HepG2 (cell line): ENCODE data around the gene DTD2. TPM values are rescaled to one million over a fixed set of nuclear protein-coding genes. Genes with fewer than 3 reads are reported as not detected.

Experiments
- ARID2 ChIP-seq: sonication (generic); formaldehyde crosslinking; IDR thresholded peaks from 2 replicates; pipeline ENCODE4 v1.8.1; 2022; ENCODE audit warnings: mild to moderate bottlenecking, missing genetic modification reagents, borderline replicate concordance
- BHLHE40 ChIP-seq: IDR thresholded peaks from 2 replicates; pipeline ENCODE4 v1.6.1; 2011; ENCODE audit warnings: low read length, improper control_type of control experiment
- HNRNPLL ChIP-seq: fragments of 200-400 bp; formaldehyde crosslinking; IDR thresholded peaks from 2 replicates; pipeline ENCODE4 v1.6.1; 2017; ENCODE audit warnings: mild to moderate bottlenecking, low read depth, low read length; ENCODE audit not compliant: poor library complexity, severe bottlenecking
- KLF16 ChIP-seq, 2 experiments: sonication (generic) in 1 of 2; formaldehyde crosslinking in 1 of 2; IDR thresholded peaks; 2 replicates each; pipeline versions ENCODE4 v1.6.1 to v1.8.0; 2016 to 2023; ENCODE audit warnings: missing genetic modification reagents in 2 of 2, missing compliant biosample characterization in 1 of 2
- MEF2D ChIP-seq: sonication (generic); formaldehyde crosslinking; IDR thresholded peaks from 2 replicates; pipeline ENCODE4 v1.5.1; 2020; ENCODE audit warnings: mild to moderate bottlenecking, missing genetic modification reagents
- MTERF4 ChIP-seq: sonication (generic); formaldehyde crosslinking; IDR thresholded peaks from 2 replicates; pipeline ENCODE4 v1.8.0; 2023; ENCODE audit warnings: mild to moderate bottlenecking, missing genetic modification reagents
- NR2F2 ChIP-seq: IDR thresholded peaks from 2 replicates; pipeline ENCODE4 v1.6.1; 2012; ENCODE audit warnings: low read depth, inconsistent platforms, borderline replicate concordance
- POGK ChIP-seq: sonication (generic); formaldehyde crosslinking; conservative IDR thresholded peaks from 2 replicates; pipeline ENCODE4 v1.8.0; 2022; ENCODE audit warnings: mild to moderate bottlenecking, moderate library complexity, missing genetic modification reagents
- SAFB2 ChIP-seq: sonication (generic); formaldehyde crosslinking; IDR thresholded peaks from 2 replicates; pipeline ENCODE4 v1.5.1; 2020; ENCODE audit warnings: missing genetic modification reagents, low read depth, mild to moderate bottlenecking, borderline replicate concordance
- SIN3B ChIP-seq: fragments of 150-350 bp; IDR thresholded peaks from 2 replicates; pipeline ENCODE4 v1.6.1; 2014; ENCODE audit warnings: low read length
- SMARCE1 ChIP-seq: fragments of 450-650 bp; IDR thresholded peaks from 2 replicates; pipeline ENCODE4 v1.6.1; 2017; ENCODE audit warnings: borderline replicate concordance
- XBP1 ChIP-seq: sonication (generic); formaldehyde crosslinking; IDR thresholded peaks from 2 replicates; pipeline ENCODE4 v1.5.0; 2020; ENCODE audit warnings: missing genetic modification reagents
- ZBTB7B ChIP-seq: sonication (generic); formaldehyde crosslinking; IDR thresholded peaks from 2 replicates; pipeline ENCODE4 v1.4.0; 2020; ENCODE audit warnings: missing genetic modification reagents
- ZNF101 ChIP-seq: sonication (generic); formaldehyde crosslinking; IDR thresholded peaks from 2 replicates; pipeline ENCODE4 v1.4.0; 2020; ENCODE audit warnings: mild to moderate bottlenecking, low read depth, missing genetic modification reagents, borderline replicate concordance
- ZNF136 ChIP-seq: sonication (generic); formaldehyde crosslinking; IDR thresholded peaks from 2 replicates; pipeline ENCODE4 v1.8.1; 2022; ENCODE audit warnings: low read depth, mild to moderate bottlenecking, moderate library complexity, missing genetic modification reagents
- ZNF329 ChIP-seq: sonication (generic); formaldehyde crosslinking; IDR thresholded peaks from 2 replicates; pipeline ENCODE4 v1.9.0; 2021; ENCODE audit warnings: low read depth, mild to moderate bottlenecking, missing genetic modification reagents
- ZNF350 ChIP-seq: sonication (generic); formaldehyde crosslinking; IDR thresholded peaks from 2 replicates; pipeline ENCODE4 v1.4.0; 2020; ENCODE audit warnings: mild to moderate bottlenecking, low read depth, missing genetic modification reagents, borderline replicate concordance
- ZNF703 ChIP-seq: sonication (generic); formaldehyde crosslinking; IDR thresholded peaks from 2 replicates; pipeline ENCODE4 v1.5.1; 2020; ENCODE audit warnings: missing genetic modification reagents, mild to moderate bottlenecking, moderate library complexity, borderline replicate concordance
- polyA plus RNA-seq, 8 experiments: library from polyadenylated mRNA; depleted of rRNA in 3 of 8; stranded (reverse) in 7 of 8; unstranded in 1 of 8; fragments of >200 nt; fragmentation: Illumina TruSeq in 4 of 8; extraction: Trizol in 4 of 8; gene quantifications; 2 replicates each; pipeline versions ENCODE4 v1.2.1 to v1.2.3, GENCODE V29; 2011 to 2016; ENCODE audit warnings: low read depth in 4 of 8, missing spikeins in 1 of 8, mixed read lengths in 1 of 8; ENCODE audit not compliant: insufficient read depth in 1 of 8
- total RNA-seq, 5 experiments: library from RNA; depleted of rRNA; stranded (reverse); fragments of >200 nt; fragmentation: Illumina TruSeq; extraction: Trizol; gene quantifications; 2 replicates each; pipeline ENCODE4 v1.2.3, GENCODE V29; 2016; ENCODE audit warnings: low read depth in 1 of 5
- TF ChIP-seq, protein P1 (sequence below): sonication (generic); formaldehyde crosslinking; IDR thresholded peaks from 2 replicates; pipeline ENCODE4 v1.5.0; 2020; ENCODE audit warnings: mild to moderate bottlenecking, missing genetic modification reagents
- TF ChIP-seq, protein P2 (sequence below): sonication (generic); formaldehyde crosslinking; IDR thresholded peaks from 2 replicates; pipeline ENCODE4 v1.4.0; 2020; ENCODE audit warnings: missing genetic modification reagents, mild to moderate bottlenecking, borderline replicate concordance

DTD2 gene
- total and polyA plus RNA-seq, 2 of the 13 experiments (the other 11 are each of a cell fraction or from before 2014, with no cell fraction given): 22.3 to 49.8 TPM

DNA sequence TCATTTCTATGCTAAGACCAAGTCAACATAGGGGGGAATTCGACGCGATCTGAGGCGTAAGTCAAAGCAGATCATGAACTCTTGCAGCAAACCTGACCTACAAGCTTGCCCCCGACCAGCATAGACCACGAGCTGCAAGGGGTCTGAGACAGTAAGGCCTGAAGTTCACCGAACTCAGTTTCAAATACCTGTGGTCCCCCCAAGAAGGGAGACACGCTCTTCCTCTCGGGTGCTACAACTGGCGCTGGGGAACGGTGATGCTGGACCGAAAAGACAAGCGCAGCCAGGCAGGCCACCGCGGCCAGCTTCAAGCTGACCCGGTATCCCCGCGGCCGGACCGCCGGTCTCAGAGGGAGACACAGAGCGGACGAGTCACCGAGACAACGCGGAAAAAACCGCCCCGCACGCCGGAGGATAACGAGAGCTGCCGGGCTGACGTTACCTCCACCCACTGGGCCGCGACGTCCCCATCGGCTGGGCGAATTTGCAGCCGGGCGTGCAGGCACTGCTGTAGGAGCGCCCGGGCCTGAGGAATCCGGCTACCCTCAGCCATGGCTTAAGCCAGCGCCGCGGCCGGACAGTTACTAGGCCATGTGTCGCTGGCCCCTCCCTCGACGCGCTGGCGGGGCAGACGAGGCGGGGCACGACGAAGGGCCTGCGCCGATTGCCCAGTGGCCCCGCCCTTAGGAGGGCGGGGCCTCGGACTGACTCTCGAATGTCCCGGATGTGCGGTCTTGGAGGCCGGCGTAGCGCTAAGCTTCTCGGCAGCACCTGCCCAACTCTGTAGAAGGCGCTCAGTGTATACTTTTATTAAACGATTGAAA is at the start of gene DTD2 (continued):
- TF ChIP-seq MTERF4 (CRISPR knock-in tag) (peak; percentile 100), ZNF703 (peak; percentile 91; the same call in 1 of the 2 replicates), ZNF136 (CRISPR knock-in tag) (peak; percentile 99), HNRNPLL (peak; percentile 99), SMARCE1 (no peak), POGK (CRISPR knock-in tag) (peak; percentile 100), ZNF350 (CRISPR knock-in tag) (peak; percentile 100), SIN3B (0 out of 2 replicates have a peak, but pooled peaks have one; percentile 57), BHLHE40 (0 out of 2 replicates have a peak, but pooled peaks have one; percentile 5), XBP1 (CRISPR knock-in tag) (peak; percentile 93), ZBTB7B (CRISPR knock-in tag) (peak; percentile 98), ZNF101 (CRISPR knock-in tag) (peak; percentile 99; the same call in 1 of the 2 replicates), MEF2D (peak; percentile 99), ARID2 (CRISPR knock-in tag) (peak; percentile 99), KLF16 (CRISPR knock-in tag; IDR thresholded peaks at IDR 0.05) (peak; percentile 75 to 100; a peak in 3 of 4 replicates), SAFB2 (CRISPR knock-in tag) (peak; percentile 99), ZNF329 (CRISPR knock-in tag) (peak; percentile 92), NR2F2 (peak; percentile 78; the same call in 1 of the 2 replicates)
- TF ChIP-seq, protein P1, sequence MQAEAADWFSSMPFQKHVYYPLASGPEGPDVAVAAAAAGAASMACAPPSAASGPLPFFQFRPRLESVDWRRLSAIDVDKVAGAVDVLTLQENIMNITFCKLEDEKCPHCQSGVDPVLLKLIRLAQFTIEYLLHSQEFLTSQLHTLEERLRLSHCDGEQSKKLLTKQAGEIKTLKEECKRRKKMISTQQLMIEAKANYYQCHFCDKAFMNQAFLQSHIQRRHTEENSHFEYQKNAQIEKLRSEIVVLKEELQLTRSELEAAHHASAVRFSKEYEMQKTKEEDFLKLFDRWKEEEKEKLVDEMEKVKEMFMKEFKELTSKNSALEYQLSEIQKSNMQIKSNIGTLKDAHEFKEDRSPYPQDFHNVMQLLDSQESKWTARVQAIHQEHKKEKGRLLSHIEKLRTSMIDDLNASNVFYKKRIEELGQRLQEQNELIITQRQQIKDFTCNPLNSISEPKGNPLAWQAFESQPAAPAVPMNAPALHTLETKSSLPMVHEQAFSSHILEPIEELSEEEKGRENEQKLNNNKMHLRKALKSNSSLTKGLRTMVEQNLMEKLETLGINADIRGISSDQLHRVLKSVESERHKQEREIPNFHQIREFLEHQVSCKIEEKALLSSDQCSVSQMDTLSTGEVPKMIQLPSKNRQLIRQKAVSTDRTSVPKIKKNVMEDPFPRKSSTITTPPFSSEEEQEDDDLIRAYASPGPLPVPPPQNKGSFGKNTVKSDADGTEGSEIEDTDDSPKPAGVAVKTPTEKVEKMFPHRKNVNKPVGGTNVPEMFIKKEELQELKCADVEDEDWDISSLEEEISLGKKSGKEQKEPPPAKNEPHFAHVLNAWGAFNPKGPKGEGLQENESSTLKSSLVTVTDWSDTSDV (CRISPR knock-in tag): peak; percentile 99
- TF ChIP-seq, protein P2, sequence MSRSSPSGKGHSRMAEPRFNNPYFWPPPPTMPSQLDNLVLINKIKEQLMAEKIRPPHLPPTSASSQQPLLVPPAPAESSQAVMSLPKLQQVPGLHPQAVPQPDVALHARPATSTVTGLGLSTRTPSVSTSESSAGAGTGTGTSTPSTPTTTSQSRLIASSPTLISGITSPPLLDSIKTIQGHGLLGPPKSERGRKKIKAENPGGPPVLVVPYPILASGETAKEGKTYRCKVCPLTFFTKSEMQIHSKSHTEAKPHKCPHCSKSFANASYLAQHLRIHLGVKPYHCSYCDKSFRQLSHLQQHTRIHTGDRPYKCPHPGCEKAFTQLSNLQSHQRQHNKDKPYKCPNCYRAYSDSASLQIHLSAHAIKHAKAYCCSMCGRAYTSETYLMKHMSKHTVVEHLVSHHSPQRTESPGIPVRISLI (CRISPR knock-in tag): peak; percentile 89
